BJ (cell line): ENCODE measurements around the gene SULF2. TPM values are rescaled to one million over a fixed set of nuclear protein-coding genes. Genes with fewer than 3 reads are reported as not detected.

Experiments used
- CTCF ChIA-PET: fragments of 350-600 bp; formaldehyde crosslinking; extraction: SDS; loops from one replicate; lab custom pipeline; 2021; ENCODE audit warnings: antibody characterized with exemption, inconsistent platforms; lab: Yijun Ruan, JAX
- POLR2A ChIA-PET: fragments of 300-600 bp; sonication (Branson Sonifier 250); formaldehyde crosslinking; extraction: SDS; loops from one replicate; lab custom pipeline; 2021; ENCODE audit warnings: antibody characterized with exemption; lab: Charles Lee
- DNase-seq: peaks from one replicate; pipeline ENCODE4 v3.0.0-alpha.2; 2011; ENCODE audit warnings: low read depth
- H3K27me3 ChIP-seq: 2 replicates; pipeline ENCODE4 v1.6.0; 2011; ENCODE audit warnings: low read length; ENCODE audit not compliant: control insufficient read depth, insufficient read depth
- H3K36me3 ChIP-seq: 2 replicates; pipeline ENCODE4 v1.5.1; 2011; ENCODE audit warnings: low read length; ENCODE audit not compliant: control insufficient read depth, insufficient read depth
- H3K4me3 ChIP-seq: 2 replicates; pipeline ENCODE4 v1.5.1; 2011; ENCODE audit warnings: low read depth, mild to moderate bottlenecking, control low read depth, low read length
- polyA plus RNA-seq: library from polyadenylated mRNA; depleted of rRNA; stranded (reverse); fragments of >200 nt; gene quantifications from 2 replicates; pipeline ENCODE4 v1.2.3, GENCODE V29; 2011
- TF ChIP-seq, protein P1 (sequence below): IDR thresholded peaks from 2 replicates; pipeline ENCODE4 v1.5.1; 2011; ENCODE audit warnings: low read depth, mild to moderate bottlenecking, control low read depth, inconsistent platforms, low read length, moderate library complexity; ENCODE audit not compliant: insufficient read depth

Gene SULF2
- polyA plus RNA-seq, 1 experiment, result 13.2 TPM

DNA sequence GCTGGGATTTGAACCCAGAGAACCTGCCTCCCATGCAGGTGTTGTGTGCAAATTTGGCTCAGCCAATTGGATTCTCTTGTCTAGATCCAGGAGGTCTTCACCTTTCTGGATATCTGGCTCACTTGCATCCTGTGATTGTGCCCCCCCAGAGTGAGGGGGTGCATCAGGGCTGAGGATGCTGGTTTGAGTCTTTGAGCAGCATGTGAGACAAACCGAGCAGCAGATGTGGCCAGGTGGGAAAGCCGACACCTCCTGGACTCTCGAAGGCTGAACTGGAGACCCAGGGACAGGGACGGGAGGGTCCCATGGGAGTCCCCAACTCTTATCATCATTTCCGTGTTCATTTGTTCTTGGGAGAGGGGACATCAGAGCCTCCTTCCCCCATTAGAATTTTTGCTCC, 30.6 kb upstream of the SULF2 start:
- Histone ChIP-seq H3K4me3 (no peak overlapping the region), H3K36me3 (no peaks in the 10 kb centered on the region), H3K27me3 (peaks cover 16% of the 10 kb centered on the region)
- ChIA-PET CTCF (no interaction called here), POLR2A (no interaction called here)
- TF ChIP-seq, protein P1, sequence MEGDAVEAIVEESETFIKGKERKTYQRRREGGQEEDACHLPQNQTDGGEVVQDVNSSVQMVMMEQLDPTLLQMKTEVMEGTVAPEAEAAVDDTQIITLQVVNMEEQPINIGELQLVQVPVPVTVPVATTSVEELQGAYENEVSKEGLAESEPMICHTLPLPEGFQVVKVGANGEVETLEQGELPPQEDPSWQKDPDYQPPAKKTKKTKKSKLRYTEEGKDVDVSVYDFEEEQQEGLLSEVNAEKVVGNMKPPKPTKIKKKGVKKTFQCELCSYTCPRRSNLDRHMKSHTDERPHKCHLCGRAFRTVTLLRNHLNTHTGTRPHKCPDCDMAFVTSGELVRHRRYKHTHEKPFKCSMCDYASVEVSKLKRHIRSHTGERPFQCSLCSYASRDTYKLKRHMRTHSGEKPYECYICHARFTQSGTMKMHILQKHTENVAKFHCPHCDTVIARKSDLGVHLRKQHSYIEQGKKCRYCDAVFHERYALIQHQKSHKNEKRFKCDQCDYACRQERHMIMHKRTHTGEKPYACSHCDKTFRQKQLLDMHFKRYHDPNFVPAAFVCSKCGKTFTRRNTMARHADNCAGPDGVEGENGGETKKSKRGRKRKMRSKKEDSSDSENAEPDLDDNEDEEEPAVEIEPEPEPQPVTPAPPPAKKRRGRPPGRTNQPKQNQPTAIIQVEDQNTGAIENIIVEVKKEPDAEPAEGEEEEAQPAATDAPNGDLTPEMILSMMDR, result no peak
- no peak for DNase-seq

DNA sequence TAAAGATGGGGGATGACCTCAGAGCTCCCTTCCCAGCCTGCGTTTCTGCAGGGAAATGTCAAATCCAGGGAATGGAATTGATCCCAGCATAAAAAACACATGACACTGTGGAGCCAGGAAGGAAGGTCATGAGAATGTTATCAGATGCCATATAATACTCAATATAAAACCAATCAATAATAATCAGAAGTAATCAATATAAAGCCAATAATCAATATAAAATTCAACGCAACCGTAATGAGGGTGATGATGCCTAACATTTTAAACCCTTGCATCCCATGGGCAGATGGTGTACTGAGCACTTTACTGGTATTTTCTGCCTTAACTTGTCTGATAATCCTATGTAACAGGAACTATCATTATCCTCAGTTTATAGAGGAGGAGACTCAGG, 30.1 kb upstream of the SULF2 start:
- DNase-seq, result no peak
- H3K4me3 ChIP-seq, result no peak overlapping the region
- TF ChIP-seq, protein P1, result no peak
- ChIA-PET POLR2A (no interaction called here), CTCF (no interaction called here)
- H3K36me3 ChIP-seq, result no peaks in the 10 kb centered on the region
- peaks cover 19% of the 10 kb centered on the region for H3K27me3 ChIP-seq

DNA sequence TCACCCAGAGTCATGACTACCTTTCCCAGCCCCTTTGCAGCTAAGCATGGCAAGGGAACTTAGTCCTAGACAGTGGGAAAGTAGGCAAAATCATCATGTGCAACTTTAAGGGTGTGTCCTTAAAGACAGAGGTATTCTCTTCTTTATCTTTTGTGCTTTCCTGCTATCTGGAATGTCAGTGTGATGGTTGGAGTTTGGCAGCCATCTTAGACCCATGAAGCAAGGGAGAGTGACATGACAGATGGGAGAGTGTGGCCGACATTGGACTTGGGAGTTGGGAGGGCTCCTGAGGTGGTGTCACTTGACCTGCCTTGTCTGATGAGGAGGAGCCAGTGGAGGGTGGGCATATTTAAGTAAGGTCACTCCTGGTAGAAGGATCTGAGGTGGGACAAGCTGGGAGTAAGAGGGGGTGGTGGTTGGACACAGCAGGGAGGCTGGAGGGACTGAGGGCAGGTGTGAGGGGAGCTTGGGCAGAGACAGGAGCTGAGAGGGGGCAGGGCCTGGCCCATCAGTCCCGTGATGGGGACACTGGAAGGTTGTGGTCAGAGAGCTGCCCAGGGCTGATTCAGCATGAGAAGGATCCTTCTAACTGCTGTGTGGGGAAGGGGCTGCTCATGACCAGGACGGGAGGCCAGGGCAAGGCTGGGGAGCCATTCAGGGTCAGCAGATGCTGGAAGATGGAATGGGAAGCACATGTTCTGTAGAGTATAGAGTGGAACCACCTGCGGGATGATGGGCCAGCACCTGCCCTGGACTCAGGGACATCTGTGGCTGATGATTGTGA, 29.5 kb upstream of the SULF2 start:
- Histone ChIP-seq H3K27me3 (peaks cover 24% of the 10 kb centered on the region), H3K4me3 (no peak overlapping the region), H3K36me3 (no peaks in the 10 kb centered on the region)
- TF ChIP-seq, protein P1, result no peak
- CTCF ChIA-PET, result interaction anchor here (0.5 kb wide), 1 partner anchor 1788 kb away, joined by 3 read pairs; no protein-coding TSS in a partner anchor
- DNase-seq, result no peak
- POLR2A ChIA-PET, result no interaction called here

DNA sequence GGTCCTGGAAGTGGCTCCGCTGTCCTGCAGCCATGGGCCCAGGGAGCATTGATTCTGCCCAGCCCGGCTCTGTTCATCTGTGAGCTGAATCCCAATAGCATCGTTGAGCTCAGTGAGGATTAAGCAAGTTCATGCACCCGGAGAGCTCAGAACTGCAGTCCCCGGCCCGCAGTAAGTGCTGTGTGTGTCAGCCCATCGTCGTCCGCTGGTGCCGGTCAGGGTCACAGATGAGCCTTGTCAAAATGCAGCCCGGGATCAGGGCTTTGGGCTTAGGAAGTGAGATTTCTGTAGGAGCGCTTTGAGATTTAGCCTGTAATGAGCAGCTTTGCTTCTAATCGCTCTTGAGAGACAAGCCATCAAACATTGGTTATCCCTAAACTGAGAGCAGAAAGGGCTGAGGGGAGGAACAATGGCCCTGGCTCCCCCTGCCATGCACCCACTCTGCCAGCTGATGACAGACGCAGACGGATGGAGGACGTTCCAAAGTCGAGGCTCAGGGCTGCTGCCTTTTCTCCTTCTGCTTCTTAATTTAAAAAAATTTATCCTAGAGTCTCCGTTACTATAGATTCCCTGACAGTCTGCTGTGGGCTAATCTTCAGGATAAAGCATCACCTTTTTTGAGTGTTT, 25.6 kb upstream of the SULF2 start:
- no peak for DNase-seq
- POLR2A ChIA-PET, result no interaction called here
- TF ChIP-seq, protein P1, result no peak
- CTCF ChIA-PET, result no interaction called here
- Histone ChIP-seq H3K4me3 (no peak overlapping the region), H3K27me3 (peaks cover 21% of the 10 kb centered on the region), H3K36me3 (no peaks in the 10 kb centered on the region)

DNA sequence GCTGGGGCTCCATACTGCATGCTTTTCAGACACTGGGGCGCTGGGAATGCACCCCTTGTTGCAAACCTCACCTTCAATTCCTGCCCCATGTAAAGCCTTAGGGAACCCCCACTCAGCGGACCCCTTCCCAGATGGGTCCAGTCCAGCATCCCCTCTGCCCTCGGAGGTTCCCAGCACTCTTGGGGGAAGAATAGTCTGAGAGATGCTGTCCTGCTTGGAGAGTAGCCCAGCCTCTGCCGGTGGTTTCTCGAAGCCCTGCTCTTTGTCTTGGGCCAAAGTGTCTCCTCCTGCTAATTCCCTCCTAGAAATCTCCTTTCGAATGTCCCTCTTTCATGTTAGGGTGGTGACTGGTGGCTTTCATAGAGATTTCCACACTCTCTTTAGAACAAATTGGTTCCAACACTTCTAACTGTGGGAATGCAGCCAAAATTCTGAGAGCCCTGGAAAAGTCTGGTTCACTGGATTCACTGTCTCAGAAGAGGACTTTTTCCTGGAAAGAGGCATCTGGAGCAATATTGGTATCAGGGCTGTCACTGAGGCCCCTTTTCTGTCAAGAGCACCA, 24.9 kb upstream of the SULF2 start:
- POLR2A ChIA-PET, result no interaction called here
- CTCF ChIA-PET, result no interaction called here

More for the DNA sequence above, 24.9 kb upstream of the SULF2 start:
- peaks cover 21% of the 10 kb centered on the region for H3K27me3 ChIP-seq
- TF ChIP-seq, protein P1, result no peak
- no peaks in the 10 kb centered on the region for H3K36me3 ChIP-seq
- no peak overlapping the region for H3K4me3 ChIP-seq
- DNase-seq, result no peak
